H9 (cell line): Measurements from ENCODE around the gene DNAJB4. TPM values are rescaled to one million over a fixed set of nuclear protein-coding genes. Genes with fewer than 3 reads are reported as not detected.

Experiments
- DNase-seq: peaks from one replicate; pipeline ENCODE4 v3.0.0-alpha.2; 2017
- H2AFZ ChIP-seq: one replicate; pipeline ENCODE4 v1.6.1; 2013; ENCODE audit warnings: mild to moderate bottlenecking, low read length, control low read depth, moderate library complexity
- H2AK5ac ChIP-seq: 2 replicates; pipeline ENCODE4 v1.6.1; 2013; ENCODE audit warnings: low read length, control low read depth, mixed read lengths; ENCODE audit not compliant: insufficient read length
- H2BK120ac ChIP-seq: one replicate; pipeline ENCODE4 v1.6.1; 2013; ENCODE audit warnings: low read depth, mild to moderate bottlenecking, low read length, control low read depth, inconsistent platforms; ENCODE audit not compliant: poor library complexity, severe bottlenecking
- H2BK12ac ChIP-seq: 2 replicates; pipeline ENCODE4 v1.6.1; 2013; ENCODE audit warnings: low read length, control low read depth, mixed read lengths, low read depth; ENCODE audit not compliant: insufficient read length
- H2BK15ac ChIP-seq: 2 replicates; pipeline ENCODE4 v1.6.1; 2013; ENCODE audit warnings: low read depth, low read length, control low read depth
- H2BK20ac ChIP-seq: one replicate; pipeline ENCODE4 v1.6.1; 2013; ENCODE audit warnings: low read depth, mild to moderate bottlenecking, low read length, control low read depth, inconsistent platforms; ENCODE audit not compliant: poor library complexity, severe bottlenecking
- H2BK5ac ChIP-seq: 2 replicates; pipeline ENCODE4 v1.6.1; 2013; ENCODE audit warnings: low read length, control low read depth, mixed read lengths; ENCODE audit not compliant: insufficient read length
- H3K14ac ChIP-seq: 2 replicates; pipeline ENCODE4 v1.6.1; 2013; ENCODE audit warnings: low read length, control low read depth; ENCODE audit not compliant: insufficient read depth
- H3K18ac ChIP-seq: 2 replicates; pipeline ENCODE4 v1.6.1; 2013; ENCODE audit warnings: low read depth, mild to moderate bottlenecking, mixed read lengths, low read length, control low read depth; ENCODE audit not compliant: insufficient read length
- H3K23ac ChIP-seq: 2 replicates; pipeline ENCODE4 v1.6.1; 2013; ENCODE audit warnings: low read length, control low read depth, mixed read lengths, low read depth; ENCODE audit not compliant: insufficient read length
- H3K23me2 ChIP-seq: 2 replicates; pipeline ENCODE4 v1.6.1; 2013; ENCODE audit warnings: low read depth, mild to moderate bottlenecking, mixed read lengths, low read length, control low read depth; ENCODE audit not compliant: insufficient read length, poor library complexity, severe bottlenecking
- H3K27ac ChIP-seq: 2 replicates; pipeline ENCODE4 v1.5.1; 2013; ENCODE audit warnings: low read length, control low read depth, mixed read lengths, low read depth; ENCODE audit not compliant: insufficient read length
- H3K27me3 ChIP-seq: 2 replicates; pipeline ENCODE4 v1.6.1; 2013; ENCODE audit warnings: low read length, control low read depth, inconsistent platforms; ENCODE audit not compliant: insufficient read depth
- H3K4ac ChIP-seq: 2 replicates; pipeline ENCODE4 v1.6.1; 2013; ENCODE audit warnings: low read depth, mild to moderate bottlenecking, control low read depth, inconsistent platforms, low read length, moderate library complexity
- H3K4me1 ChIP-seq: 2 replicates; pipeline ENCODE4 v1.6.1; 2013; ENCODE audit warnings: low read length, control low read depth, inconsistent platforms; ENCODE audit not compliant: insufficient read depth
- H3K4me2 ChIP-seq: 2 replicates; pipeline ENCODE4 v1.6.1; 2013; ENCODE audit warnings: low read length, control low read depth, mixed read lengths; ENCODE audit not compliant: insufficient read length, insufficient read depth
- H3K56ac ChIP-seq: 2 replicates; pipeline ENCODE4 v1.6.1; 2013; ENCODE audit warnings: low read depth, mild to moderate bottlenecking, mixed read lengths, low read length, control low read depth; ENCODE audit not compliant: insufficient read length
- H3K79me1 ChIP-seq: 2 replicates; pipeline ENCODE4 v1.6.1; 2013; ENCODE audit warnings: low read depth, mild to moderate bottlenecking, moderate library complexity, low read length, control low read depth, inconsistent platforms; ENCODE audit not compliant: insufficient read depth, poor library complexity, severe bottlenecking
- H3K79me2 ChIP-seq: 2 replicates; pipeline ENCODE4 v1.6.1; 2013; ENCODE audit warnings: low read length, control low read depth, inconsistent platforms; ENCODE audit not compliant: insufficient read depth
- H3K9ac ChIP-seq: 2 replicates; pipeline ENCODE4 v1.6.1; 2013; ENCODE audit warnings: low read length, control low read depth, mixed read lengths; ENCODE audit not compliant: insufficient read length; ENCODE audit errors: extremely low read depth
- H3K9me3 ChIP-seq: one replicate; pipeline ENCODE4 v1.6.1; 2013; ENCODE audit warnings: low read depth, low read length, inconsistent platforms; ENCODE audit not compliant: control insufficient read depth
- H3T11ph ChIP-seq: one replicate; pipeline ENCODE4 v1.6.1; 2013; ENCODE audit warnings: mild to moderate bottlenecking, low read length, control low read depth, inconsistent platforms
- H4K20me1 ChIP-seq: one replicate; pipeline ENCODE4 v1.6.1; 2013; ENCODE audit not compliant: control insufficient read depth, insufficient read length, insufficient read depth
- H4K5ac ChIP-seq: 2 replicates; pipeline ENCODE4 v1.6.1; 2013; ENCODE audit warnings: low read depth, mild to moderate bottlenecking, mixed read lengths, low read length, control low read depth; ENCODE audit not compliant: insufficient read length
- H4K8ac ChIP-seq: replicated peaks from 2 replicates; pipeline ENCODE4 v1.6.1; 2013; ENCODE audit warnings: low read length, control low read depth, mixed read lengths, low read depth; ENCODE audit not compliant: insufficient read length
- H4K91ac ChIP-seq: 2 replicates; pipeline ENCODE4 v1.6.1; 2013; ENCODE audit warnings: low read depth, mild to moderate bottlenecking, moderate library complexity, mixed read lengths, low read length, control low read depth; ENCODE audit not compliant: insufficient read length
- H3K27ac Mint-ChIP-seq, 3 experiments: 2 replicates in 2 of 3; 3 replicates in 1 of 3; pipeline ENCODE4 v1.8.0; 2020 to 2021; ENCODE audit warnings: mixed read lengths in 3 of 3, mild to moderate bottlenecking in 1 of 3, moderate library complexity in 1 of 3
- H3K27me3 Mint-ChIP-seq: 2 replicates; pipeline ENCODE4 v1.8.0; 2021; ENCODE audit warnings: low read depth, mild to moderate bottlenecking, moderate library complexity, mixed read lengths
- H3K36me3 Mint-ChIP-seq, 3 experiments: 2 replicates in 2 of 3; 3 replicates in 1 of 3; pipeline ENCODE4 v1.8.0; 2020 to 2021; ENCODE audit warnings: low read depth in 3 of 3, mixed read lengths in 3 of 3; ENCODE audit not compliant: insufficient read depth in 1 of 3
- H3K4me1 Mint-ChIP-seq, 2 experiments: 2 replicates each; pipeline ENCODE4 v1.8.0; 2020; ENCODE audit warnings: mixed read lengths in 2 of 2
- H3K4me3 Mint-ChIP-seq, 2 experiments: 2 replicates in 1 of 2; 3 replicates in 1 of 2; pipeline ENCODE4 v1.8.0; 2020 to 2021; ENCODE audit warnings: mild to moderate bottlenecking in 2 of 2, mixed read lengths in 2 of 2, moderate library complexity in 1 of 2
- H3K9me3 Mint-ChIP-seq, 2 experiments: 2 replicates in 1 of 2; 3 replicates in 1 of 2; pipeline ENCODE4 v1.8.0; 2020; ENCODE audit warnings: mild to moderate bottlenecking in 2 of 2, mixed read lengths in 2 of 2, moderate library complexity in 1 of 2
- CTCF ChIP-seq: fragments of 200-600 bp; sonication (generic); conservative IDR thresholded peaks from 3 replicates; pipeline ENCODE4 v1.8.0; 2021; ENCODE audit warnings: antibody characterized with exemption, mild to moderate bottlenecking
- WGBS: extraction: QIAGEN DNeasy Blood & Tissue Kit; methylation state at CpG from one replicate; pipeline ENCODE4 v1.1.7; 2013; ENCODE audit warnings: missing lambda C conversion rate, low lambda C conversion rate, mixed read lengths; ENCODE audit not compliant: insufficient read length; ENCODE audit errors: extremely low coverage; 5-methylcytosine and 5-hydroxymethylcytosine counted together
- total RNA-seq: library from RNA; stranded (reverse); gene quantifications from 2 replicates; pipeline ENCODE4 v1.2.1, GENCODE V29; 2021

Gene DNAJB4
- total RNA-seq, 1 experiment from 2014 or later = 8.1 TPM

GRCh38 chr1:78048446-78048845 lies 43.7 kb downstream of the DNAJB4 start:
- no peak overlapping the region for H3K4me2 ChIP-seq
- H3K4me1 ChIP-seq = peaks cover 2% of the 10 kb centered on the region; the same call in 1 of the 2 replicates
- H3K27ac ChIP-seq = no peak overlapping the region
- H3K14ac ChIP-seq = no peak overlapping the region
- no peaks in the 10 kb centered on the region for H3K79me1 ChIP-seq
- H3K79me2 ChIP-seq = no peaks in the 10 kb centered on the region
- H3K9me3 Mint-ChIP-seq = no peaks in the 10 kb centered on the region
- H3K4me1 Mint-ChIP-seq = peaks cover 24 to 29% of the 10 kb centered on the region in 2 experiments
- no peak overlapping the region for H3T11ph ChIP-seq
- TF ChIP-seq CTCF = no peak
- no peak overlapping the region for H4K8ac ChIP-seq
- no peak overlapping the region for H2AK5ac ChIP-seq
- no peak overlapping the region for H3K18ac ChIP-seq
- H2BK5ac ChIP-seq = no peak overlapping the region
- no peak overlapping the region for H3K27ac Mint-ChIP-seq
- H3K4ac ChIP-seq = no peak overlapping the region
- H3K27me3 Mint-ChIP-seq = peaks cover 41% of the 10 kb centered on the region
- H2BK15ac ChIP-seq = no peak overlapping the region
- no peak overlapping the region for H2BK120ac ChIP-seq
- H3K36me3 Mint-ChIP-seq = no peaks in the 10 kb centered on the region; a peak in 1 of 7 replicates
- WGBS = no CpG with 5 or more reads among the region's 3 CpGs
- H2BK20ac ChIP-seq = no peak overlapping the region
- H4K91ac ChIP-seq = no peak overlapping the region
- DNase-seq = no peak
- H3K9me3 ChIP-seq = no peaks in the 10 kb centered on the region
- peaks cover 3% of the 10 kb centered on the region; the same call in 1 of the 2 replicates for H3K27me3 ChIP-seq
- no peak overlapping the region for H2AFZ ChIP-seq
- no peak overlapping the region for H3K23ac ChIP-seq
- no peak overlapping the region for H2BK12ac ChIP-seq
- H4K5ac ChIP-seq = no peak overlapping the region
- no peak overlapping the region for H3K56ac ChIP-seq
- no peak overlapping the region for H3K9ac ChIP-seq
- H3K4me3 Mint-ChIP-seq = no peak overlapping the region
- no peaks in the 10 kb centered on the region for H4K20me1 ChIP-seq
- peaks cover 7% of the 10 kb centered on the region for H3K23me2 ChIP-seq
